ENCODE measurements around the gene SUOX.

GRCh38 chr12:56013482-56013881 lies 16.4 kb downstream of the SUOX start:
- no peak for TF ChIP-seq CTCF (IDR thresholded peaks at IDR 0.05; ENCODE audit: poor library complexity)
- TF ChIP-seq EZH2phosphoT487 (IDR thresholded peaks at IDR 0.05; ENCODE audit: low read depth, severe bottlenecking, unreplicated experiment): no peak
- no peak for TF ChIP-seq EZH2 (IDR thresholded peaks at IDR 0.05; ENCODE audit: borderline replicate concordance)

Data from hepatocyte (in vitro differentiated cells).